Uterus (tissue), 4 donors: ENCODE data around the gene TSHZ2. TPM values are rescaled to one million over a fixed set of nuclear protein-coding genes. Genes with fewer than 3 reads are reported as not detected.

Experiments
- DNase-seq, 2 donors: peaks; one replicate each; pipeline ENCODE4 v3.0.0-alpha.2; 2019 to 2020
- H3K27ac ChIP-seq, 2 donors: fragments of 200-600 bp; sonication (generic); 1 replicate in 1 of 2; 2 replicates in 1 of 2; pipeline ENCODE4 v1.5.1; 2016 to 2018
- H3K27me3 ChIP-seq, 2 donors: fragments of 200-600 bp; sonication (generic); one replicate each; pipeline ENCODE4 v1.5.1; 2018 to 2019; ENCODE audit warnings: control low read depth in 1 of 2
- H3K36me3 ChIP-seq, 2 donors: fragments of 200-600 bp; sonication (generic); one replicate each; pipeline ENCODE4 v1.5.1; 2019; ENCODE audit warnings: control low read depth in 1 of 2
- H3K4me1 ChIP-seq, 2 donors: fragments of 200-600 bp; sonication (generic); one replicate each; pipeline ENCODE4 v1.5.1; 2018 to 2019; ENCODE audit warnings: control low read depth in 1 of 2
- H3K4me3 ChIP-seq, 2 donors: fragments of 200-600 bp; sonication (generic); 1 replicate in 1 of 2; 2 replicates in 1 of 2; pipeline ENCODE4 v1.5.1; 2018 to 2019; ENCODE audit warnings: mild to moderate bottlenecking in 1 of 2
- H3K9me3 ChIP-seq, 2 donors: fragments of 200-600 bp; sonication (generic); one replicate each; pipeline ENCODE4 v1.5.1; 2019; ENCODE audit warnings: control low read depth in 1 of 2
- POLR2A ChIP-seq, 2 donors: fragments of 450-650 bp; IDR thresholded peaks; one replicate each; pipeline ENCODE4 v1.6.1; 2016; ENCODE audit warnings: antibody characterized with exemption in 2 of 2, mild to moderate bottlenecking in 1 of 2, moderate library complexity in 1 of 2
- intact Hi-C: fragments of 100-400 bp; cut with DNase I; formaldehyde crosslinking; loops from one replicate; pipeline ENCODE4 v1.15.1; 2023; ENCODE audit warnings: low total_unique reads
- total RNA-seq, 4 donors: library from RNA; depleted of rRNA in 3 of 4; stranded (reverse); fragments of >200 nt in 3 of 4; gene quantifications; one replicate each; pipeline versions ENCODE4 v1.1.0 to v1.2.4, GENCODE V29; 2014 to 2023
- TF ChIP-seq, protein P1 (sequence below), 4 experiments: fragments of 200-600 bp in 2 of 4; fragments of 450-650 bp in 2 of 4; sonication (generic) in 2 of 4; IDR thresholded peaks; one replicate each; pipeline ENCODE4 v1.5.1; 2016 to 2019; ENCODE audit warnings: antibody characterized with exemption in 4 of 4, mild to moderate bottlenecking in 2 of 4, moderate library complexity in 1 of 4
- donor health status: DM: yes; HTN: yes; CAD: no.

The TSHZ2 gene
- total RNA-seq, 4 donors from 2014 or later, result 22.0 to 50.1 (median 33.1) TPM

DNA sequence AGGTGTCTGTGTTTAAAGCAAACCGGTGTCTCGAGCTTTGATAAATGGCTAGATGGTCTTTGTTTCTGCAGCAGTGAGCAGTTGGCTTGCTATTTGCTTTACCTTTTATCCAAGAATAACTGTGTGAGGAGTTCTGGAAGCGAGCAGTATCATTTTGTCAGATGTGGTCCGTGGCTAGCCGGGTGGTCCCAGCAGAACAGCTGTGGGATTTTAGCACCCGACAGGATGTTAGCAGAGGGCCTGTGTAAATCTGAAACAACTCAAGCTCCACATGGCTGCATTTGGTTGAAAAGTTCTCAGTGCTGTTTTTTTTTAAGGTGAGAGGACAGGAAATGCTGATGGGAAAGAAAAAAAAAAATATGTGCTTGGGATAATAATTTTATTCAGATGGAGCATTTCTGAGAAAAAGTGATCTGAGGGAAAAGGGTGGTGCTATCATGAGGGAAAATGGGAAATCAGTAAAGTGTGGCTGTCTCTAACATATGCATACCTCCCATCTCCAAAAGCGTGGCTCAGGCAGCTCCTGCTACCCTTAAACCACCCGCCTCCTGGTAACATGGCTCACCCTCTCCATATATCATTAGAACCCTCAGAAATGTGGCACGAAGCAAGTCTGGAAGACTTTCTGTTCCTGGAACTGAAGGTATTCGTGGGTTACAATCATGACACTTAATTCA is 215.4 kb downstream of the TSHZ2 start:
- H3K36me3 ChIP-seq, result no peaks in the 10 kb centered on the region
- no peak overlapping the region for H3K27ac ChIP-seq
- no peak for DNase-seq
- H3K9me3 ChIP-seq, result no peaks in the 10 kb centered on the region
- no peaks in the 10 kb centered on the region for H3K4me1 ChIP-seq
- no peaks in the 10 kb centered on the region for H3K27me3 ChIP-seq
- intact Hi-C loops, result no loop called here
- no peak for TF ChIP-seq POLR2A (IDR thresholded peaks at IDR 0.05)
- TF ChIP-seq, protein P1, sequence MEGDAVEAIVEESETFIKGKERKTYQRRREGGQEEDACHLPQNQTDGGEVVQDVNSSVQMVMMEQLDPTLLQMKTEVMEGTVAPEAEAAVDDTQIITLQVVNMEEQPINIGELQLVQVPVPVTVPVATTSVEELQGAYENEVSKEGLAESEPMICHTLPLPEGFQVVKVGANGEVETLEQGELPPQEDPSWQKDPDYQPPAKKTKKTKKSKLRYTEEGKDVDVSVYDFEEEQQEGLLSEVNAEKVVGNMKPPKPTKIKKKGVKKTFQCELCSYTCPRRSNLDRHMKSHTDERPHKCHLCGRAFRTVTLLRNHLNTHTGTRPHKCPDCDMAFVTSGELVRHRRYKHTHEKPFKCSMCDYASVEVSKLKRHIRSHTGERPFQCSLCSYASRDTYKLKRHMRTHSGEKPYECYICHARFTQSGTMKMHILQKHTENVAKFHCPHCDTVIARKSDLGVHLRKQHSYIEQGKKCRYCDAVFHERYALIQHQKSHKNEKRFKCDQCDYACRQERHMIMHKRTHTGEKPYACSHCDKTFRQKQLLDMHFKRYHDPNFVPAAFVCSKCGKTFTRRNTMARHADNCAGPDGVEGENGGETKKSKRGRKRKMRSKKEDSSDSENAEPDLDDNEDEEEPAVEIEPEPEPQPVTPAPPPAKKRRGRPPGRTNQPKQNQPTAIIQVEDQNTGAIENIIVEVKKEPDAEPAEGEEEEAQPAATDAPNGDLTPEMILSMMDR (IDR thresholded peaks at IDR 0.05), result no peak
- no peak overlapping the region for H3K4me3 ChIP-seq

DNA sequence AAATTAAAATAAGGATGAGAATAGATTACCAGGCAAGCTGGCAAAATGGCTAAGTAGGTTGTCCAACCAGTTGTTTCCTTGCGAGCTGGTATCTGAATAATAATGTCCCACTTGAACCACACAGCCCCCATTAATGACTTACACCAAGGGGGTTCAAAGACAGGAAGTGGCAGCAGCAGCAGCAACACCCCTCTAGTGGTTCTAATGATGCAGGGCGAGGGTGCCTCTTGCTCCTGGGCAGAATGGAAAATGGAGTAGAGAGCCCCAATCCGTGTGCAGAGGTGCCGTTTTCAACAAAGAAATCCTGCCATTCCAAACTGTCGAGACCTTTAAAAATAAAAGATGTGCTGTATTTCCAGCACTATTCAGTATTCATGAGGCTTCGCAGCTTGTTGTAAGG is 218.1 kb downstream of the TSHZ2 start:
- TF ChIP-seq POLR2A (IDR thresholded peaks at IDR 0.05), result no peak
- TF ChIP-seq, protein P1 (IDR thresholded peaks at IDR 0.05), result no peak
- intact Hi-C loops, result no loop called here
- Histone ChIP-seq H3K9me3 (no peaks in the 10 kb centered on the region), H3K27ac (no peak overlapping the region), H3K4me1 (no peaks in the 10 kb centered on the region), H3K27me3 (no peaks in the 10 kb centered on the region), H3K36me3 (no peaks in the 10 kb centered on the region), H3K4me3 (no peak overlapping the region)
- no peak for DNase-seq

DNA sequence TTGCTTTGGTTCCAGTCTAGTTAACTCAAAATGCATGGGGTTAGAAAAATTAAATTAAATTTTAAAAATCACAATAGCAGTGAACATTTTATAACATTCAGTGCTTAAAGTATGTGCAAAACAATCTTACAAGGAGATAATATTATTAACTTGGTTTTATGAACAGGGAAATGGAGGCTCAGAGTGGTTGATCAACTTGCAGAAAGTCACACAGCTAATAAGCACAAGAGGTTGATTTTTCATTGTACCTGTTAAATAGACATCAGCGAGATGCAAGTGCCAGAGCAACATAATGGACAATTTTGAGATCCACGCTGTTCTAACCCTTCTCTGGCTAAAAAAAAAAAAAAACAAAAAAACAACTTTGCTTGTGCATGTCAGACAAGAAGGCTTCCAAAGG is 219.8 kb downstream of the TSHZ2 start:
- Histone ChIP-seq H3K27me3 (no peaks in the 10 kb centered on the region), H3K4me1 (no peaks in the 10 kb centered on the region), H3K9me3 (no peaks in the 10 kb centered on the region), H3K36me3 (no peaks in the 10 kb centered on the region), H3K27ac (no peak overlapping the region), H3K4me3 (no peak overlapping the region)
- DNase-seq, result no peak
- no peak for TF ChIP-seq POLR2A (IDR thresholded peaks at IDR 0.05)
- TF ChIP-seq, protein P1 (IDR thresholded peaks at IDR 0.05), result no peak
- intact Hi-C loops, result no loop called here

DNA sequence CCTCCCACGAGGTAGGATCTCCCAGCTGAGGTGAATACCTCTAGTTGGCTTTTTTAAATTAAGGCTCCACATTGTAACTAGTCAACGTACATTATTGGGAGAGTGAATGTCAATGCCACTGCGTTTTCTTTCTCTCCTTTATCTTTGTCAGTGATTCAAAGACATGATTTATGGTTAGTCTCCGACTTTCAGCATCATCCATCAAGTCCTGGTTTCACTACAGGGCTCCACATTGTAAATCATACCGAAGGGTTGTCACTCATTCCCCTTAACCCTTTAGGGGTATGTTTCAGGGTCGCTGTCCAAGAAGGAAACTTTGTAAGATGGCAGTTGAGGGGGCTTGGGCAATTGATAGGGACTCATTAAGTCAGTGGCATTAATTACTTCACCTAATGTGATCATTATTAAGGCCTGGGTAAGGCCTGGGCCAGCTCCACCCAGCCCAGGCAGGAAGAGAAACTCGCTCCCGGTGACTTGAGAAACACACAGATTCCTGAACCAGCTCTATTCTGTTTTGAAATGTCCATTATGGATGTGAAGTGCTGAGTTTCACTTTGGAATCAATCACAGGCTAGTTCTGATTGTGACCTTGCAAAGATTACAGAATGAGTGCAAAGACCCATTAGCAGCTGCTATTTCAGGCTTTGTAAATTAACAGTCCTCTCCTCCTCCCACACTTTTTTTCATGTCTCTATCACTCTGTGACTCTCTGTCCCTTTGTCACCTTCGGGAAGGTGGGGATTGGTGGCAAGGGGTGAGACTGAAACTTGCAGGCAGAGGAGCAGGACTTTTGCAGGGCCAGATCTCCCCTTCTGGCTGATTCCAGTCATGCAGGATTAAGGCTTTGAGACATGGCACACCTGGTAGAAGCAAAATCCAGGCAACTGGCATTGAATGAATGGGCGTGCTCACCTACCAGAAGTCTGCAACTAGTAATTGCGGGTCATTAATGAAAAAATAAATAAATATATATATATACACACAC is 222.4 kb downstream of the TSHZ2 start:
- no peak for DNase-seq
- H3K27me3 ChIP-seq, result no peaks in the 10 kb centered on the region
- H3K4me3 ChIP-seq, result no peak overlapping the region
- intact Hi-C loops, result no loop called here
- TF ChIP-seq, protein P1 (IDR thresholded peaks at IDR 0.05), result no peak
- TF ChIP-seq POLR2A (IDR thresholded peaks at IDR 0.05), result no peak
- H3K4me1 ChIP-seq, result no peaks in the 10 kb centered on the region
- H3K9me3 ChIP-seq, result no peaks in the 10 kb centered on the region
- no peaks in the 10 kb centered on the region for H3K36me3 ChIP-seq
- no peak overlapping the region for H3K27ac ChIP-seq
